GM19351 (cell line): Measurements from ENCODE around the gene CCDC102B.

Experiments used
- ATAC-seq: cut with Tn5 transposase; IDR thresholded peaks from one replicate; pipeline ENCODE4 v1.9.1; 2021; ENCODE audit warnings: mild to moderate bottlenecking, moderate library complexity; ENCODE audit not compliant: unreplicated experiment

Gene CCDC102B

DNA sequence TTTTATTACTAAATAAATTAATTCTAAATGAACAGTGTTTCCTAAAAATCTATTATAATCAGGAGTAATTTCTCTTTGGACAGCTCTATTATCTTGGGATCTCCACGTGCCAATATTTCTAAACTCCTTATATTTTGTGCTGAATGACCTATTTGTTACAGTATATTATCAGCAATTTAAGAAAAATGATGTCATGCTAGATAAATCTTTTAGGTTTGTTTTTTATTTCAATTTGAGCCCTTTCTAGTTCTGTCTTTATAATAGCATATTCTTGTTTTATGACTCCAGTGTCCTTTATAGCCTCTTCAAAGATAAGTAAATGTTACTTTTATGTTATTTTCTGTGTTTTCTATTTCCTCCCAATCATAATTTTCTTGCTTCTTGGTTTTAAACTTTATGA is 269.2 kb downstream of the CCDC102B start:
- no peak for ATAC-seq

DNA sequence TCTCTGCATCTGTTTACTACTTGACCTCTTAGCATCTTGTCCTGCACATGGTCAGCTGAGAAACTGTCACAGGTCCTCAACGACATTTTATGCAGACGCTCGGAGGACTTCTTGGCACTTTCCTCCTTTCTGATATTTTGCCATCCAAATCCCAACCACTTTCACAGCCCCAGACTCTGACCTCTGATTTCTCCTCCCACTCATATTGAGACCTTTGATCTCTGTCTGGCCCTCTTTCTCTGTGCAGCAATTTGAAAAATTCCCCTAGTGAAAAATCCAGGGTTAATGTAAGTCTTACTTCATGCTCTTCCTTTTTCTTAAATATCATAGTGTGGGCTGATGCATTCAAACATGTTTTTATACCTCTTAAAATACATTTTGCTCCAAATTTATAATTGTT is 273.8 kb downstream of the CCDC102B start:
- ATAC-seq, result no peak

DNA sequence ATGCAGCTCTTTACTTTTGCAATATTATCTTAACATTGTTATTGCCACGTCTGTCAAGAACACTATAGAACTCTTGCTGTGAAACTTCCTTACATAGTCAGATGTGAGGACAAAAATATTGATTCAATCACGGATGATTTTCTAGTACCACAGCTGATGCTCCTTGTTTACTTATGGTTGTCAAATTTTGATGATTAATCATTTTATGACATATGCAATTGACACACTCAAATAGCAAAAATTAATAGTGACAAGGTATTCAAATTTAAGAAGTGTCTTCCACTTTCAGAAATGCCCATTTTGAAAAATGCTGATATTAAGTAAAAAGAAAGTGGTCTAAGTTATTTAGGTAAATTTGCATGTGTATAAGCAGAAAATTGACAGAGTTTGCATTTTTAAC is 284.0 kb downstream of the CCDC102B start:
- ATAC-seq, result no peak

DNA sequence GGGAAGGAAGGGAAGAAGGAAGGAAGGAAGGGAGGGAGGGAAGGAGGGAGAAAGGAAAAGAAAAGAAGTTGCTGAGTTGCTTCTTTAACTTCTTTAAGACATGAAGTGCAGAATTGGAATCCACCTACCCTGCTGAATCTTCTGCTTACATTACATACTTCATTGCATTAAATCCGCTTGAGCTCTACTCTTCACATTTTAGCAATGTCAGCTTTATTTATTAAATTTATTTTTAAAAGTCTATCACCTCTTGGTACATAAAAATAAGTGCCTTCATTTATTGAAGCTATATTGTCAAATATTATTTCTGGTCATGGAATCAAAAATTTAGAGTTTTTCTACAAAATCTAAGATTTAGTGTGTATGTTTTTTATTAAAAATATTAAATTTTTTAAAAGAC is 284.6 kb downstream of the CCDC102B start:
- ATAC-seq, result no peak

DNA sequence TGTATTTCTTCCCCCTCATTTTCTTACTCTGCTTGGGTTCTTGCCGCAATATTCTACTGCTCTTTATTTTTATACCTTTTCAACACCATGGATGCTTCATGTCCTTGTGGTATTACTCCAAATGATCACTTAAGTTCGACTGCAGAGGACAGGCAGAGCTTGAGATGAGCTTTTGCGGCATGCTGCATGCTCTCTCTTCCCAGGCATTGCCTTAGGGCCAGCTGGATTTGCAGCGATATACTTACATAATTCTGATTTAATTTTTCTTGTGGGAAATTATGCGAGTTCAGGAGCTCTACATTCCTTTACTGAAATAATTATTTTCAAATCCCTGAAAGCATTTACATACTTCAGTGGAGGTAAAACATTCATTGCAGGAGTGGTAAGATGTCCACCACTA is 288.1 kb downstream of the CCDC102B start:
- ATAC-seq, result no peak

DNA sequence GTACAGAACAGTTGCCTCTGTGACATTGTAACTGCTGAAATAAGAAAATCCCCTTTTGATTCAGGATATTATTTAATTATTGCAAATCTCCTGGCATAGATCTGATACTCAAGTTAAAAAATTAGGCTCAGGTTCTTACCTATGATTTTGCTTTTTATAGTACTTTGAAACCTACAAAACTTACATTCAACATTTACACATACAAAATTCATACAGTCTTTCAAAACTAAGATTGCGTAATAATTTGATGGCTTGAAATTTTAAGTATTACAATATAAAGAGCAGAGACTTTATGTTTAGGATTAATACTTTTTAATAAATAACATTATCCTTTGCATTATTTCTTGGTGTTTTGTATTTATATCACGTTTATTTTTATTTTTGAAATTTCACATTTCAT is 291.1 kb downstream of the CCDC102B start:
- ATAC-seq, result no peak

DNA sequence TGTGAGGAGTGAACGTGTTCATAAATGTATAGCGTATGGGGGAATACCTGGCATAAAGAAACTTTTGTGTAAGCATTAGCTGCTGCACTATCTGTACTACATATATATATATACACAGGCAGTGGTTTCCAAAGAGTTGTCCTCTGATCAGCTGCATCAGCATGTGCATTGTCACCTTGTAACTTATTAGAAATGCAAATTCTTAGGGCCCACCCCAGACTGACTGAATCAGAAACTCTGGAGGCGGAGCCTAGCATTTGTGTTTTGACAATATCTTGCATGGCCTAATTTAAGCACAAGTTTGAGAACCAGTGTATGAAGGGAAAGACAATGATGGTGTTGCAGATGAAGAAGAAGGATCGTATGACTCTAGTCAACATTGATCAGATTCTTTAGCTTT is 299.5 kb downstream of the CCDC102B start:
- no peak for ATAC-seq

DNA sequence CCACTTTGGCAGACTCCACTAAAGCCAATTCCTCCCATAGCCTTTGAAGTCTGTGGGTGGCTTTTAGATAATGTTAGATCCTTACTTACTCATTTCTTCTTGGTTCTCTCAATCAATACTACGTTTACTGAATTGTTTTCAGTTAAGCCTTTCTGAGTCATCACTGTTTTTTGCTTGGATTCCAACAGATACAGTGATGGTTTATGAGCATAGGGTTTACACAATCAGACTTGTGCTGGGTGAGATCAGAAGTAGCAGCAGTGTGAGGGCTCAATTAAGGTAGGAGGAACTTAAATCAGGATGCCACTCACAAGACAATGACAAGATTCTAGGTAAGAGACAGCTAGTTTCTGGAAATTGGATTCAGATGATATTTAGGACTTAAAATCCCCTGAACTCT is 305.1 kb downstream of the CCDC102B start:
- no peak for ATAC-seq
